ENCODE data around the gene MACROD2. TPM values are rescaled to one million over a fixed set of nuclear protein-coding genes. Genes with fewer than 3 reads are reported as not detected.

MACROD2 gene
- total RNA-seq, 1 donor from 2014 or later, result 0.85 TPM

DNA sequence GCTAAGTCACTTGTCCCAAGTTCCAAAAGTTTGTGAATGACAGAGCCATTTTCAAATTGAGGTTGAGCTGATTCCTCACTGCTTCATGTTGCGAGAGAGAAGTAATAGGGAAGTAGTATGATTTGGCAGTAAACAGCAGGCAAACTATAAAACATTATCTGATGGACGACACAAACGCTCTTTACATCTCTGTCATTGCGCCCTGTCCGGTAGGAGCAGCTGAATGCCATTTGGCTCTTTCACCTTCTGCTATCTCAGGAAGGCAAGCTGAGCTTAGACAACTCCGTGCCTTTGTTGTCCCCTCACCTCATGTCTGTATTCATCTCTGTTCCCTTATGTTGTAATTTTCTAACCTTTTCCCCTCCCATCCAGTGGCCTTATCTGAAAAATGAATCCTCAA lies 782.8 kb downstream of the MACROD2 start:
- no peak for DNase-seq

GRCh38 chr20:14778875-14779274 lies 783.6 kb downstream of the MACROD2 start:
- DNase-seq, result no peak

DNA sequence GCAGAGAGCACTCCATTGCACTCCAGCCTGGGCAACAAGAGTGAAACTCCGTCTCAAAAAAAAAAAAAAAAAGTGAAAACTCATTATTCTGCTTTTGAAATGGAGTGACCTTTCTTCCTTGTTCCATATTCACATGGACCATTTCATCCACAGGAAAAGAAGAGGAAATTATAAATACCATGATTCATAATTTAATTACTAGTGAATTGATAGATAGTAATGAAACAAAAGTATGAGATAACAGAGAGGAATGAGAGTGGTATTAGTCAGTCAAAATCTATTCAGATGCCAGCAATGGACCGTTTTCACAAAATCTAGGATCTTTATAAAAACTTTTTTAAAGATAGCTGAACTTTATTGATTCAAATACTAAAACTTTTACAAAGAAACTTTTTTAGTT lies 785.2 kb downstream of the MACROD2 start:
- peak; percentile 3 for DNase-seq

- no peak for DNase-seq
Observed at GRCh38 chr20:14782731-14783130, 787.4 kb downstream of the MACROD2 start.

- DNase-seq, result no peak
Observed at GRCh38 chr20:14783766-14784165, 788.5 kb downstream of the MACROD2 start.

DNA sequence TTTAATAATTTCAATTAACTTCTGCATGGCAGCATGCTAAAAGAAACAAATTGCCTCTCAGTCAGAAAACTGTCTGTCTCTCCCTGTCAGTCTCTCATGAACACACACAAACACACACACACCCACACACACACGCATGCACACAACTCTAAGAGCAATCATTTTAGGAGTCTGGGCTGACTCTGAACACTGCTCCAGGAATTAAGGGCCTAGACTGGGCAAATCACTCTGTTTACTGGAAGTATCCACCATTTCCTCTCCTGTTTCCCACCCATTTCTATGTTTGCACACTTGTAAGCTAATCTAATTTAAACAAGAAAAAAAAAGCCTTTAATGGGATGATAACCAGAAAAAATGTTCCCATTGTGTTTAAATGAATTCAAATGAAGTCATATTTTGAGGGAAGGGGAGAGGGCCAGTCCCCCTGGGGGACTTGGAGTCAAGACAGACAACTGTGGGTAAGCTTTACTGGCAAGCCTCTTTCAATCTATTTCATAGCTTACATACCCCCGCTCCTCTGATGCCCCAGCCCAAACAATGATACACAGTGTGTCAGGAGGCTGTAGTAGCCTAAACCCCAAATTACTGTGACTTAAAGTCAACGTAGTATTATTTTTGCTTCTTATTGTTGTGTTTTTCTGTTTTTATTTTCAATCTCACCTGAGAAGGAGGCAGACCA lies 789.9 kb downstream of the MACROD2 start:
- DNase-seq, result no peak

DNA sequence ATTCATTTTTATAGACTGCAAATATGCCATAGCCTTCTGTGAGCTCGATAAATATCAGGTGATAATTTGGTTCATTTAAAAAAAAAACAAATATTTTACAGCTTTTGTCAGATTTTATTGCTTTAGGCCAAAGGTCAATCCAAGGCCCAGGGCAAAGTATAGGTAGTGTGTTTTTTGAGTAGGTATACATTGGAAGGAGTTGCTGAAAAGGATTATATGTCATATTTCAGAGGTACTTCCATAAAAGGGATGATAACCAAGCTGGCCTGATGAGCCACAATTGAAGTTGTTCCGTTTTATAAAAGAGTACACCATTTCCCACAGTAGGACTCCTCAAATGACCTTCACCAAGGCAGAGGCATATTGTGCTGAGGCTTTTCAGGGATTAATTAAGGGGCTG lies 794.9 kb downstream of the MACROD2 start:
- DNase-seq, result no peak

GRCh38 chr20:14790771-14791620 lies 795.7 kb downstream of the MACROD2 start:
- no peak for DNase-seq

DNA sequence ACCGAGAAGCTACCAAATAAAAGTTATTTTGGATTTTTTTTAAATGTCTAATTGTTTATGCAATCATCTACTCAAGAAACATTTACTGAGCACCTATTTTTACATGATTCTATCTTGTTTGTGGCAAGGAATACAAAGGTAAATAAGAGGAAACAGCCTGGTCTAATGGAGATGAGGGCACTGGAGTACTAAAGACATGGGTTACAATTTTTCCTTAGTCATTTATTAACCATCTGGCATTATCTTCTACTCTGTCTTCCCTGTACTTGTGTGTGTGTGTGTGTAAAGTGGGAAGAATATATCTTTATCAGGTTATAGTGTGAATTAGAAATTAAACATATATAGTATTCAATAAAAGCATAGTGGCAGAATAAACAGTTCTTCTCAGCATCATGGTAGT lies 797.6 kb downstream of the MACROD2 start:
- no peak for DNase-seq

DNA sequence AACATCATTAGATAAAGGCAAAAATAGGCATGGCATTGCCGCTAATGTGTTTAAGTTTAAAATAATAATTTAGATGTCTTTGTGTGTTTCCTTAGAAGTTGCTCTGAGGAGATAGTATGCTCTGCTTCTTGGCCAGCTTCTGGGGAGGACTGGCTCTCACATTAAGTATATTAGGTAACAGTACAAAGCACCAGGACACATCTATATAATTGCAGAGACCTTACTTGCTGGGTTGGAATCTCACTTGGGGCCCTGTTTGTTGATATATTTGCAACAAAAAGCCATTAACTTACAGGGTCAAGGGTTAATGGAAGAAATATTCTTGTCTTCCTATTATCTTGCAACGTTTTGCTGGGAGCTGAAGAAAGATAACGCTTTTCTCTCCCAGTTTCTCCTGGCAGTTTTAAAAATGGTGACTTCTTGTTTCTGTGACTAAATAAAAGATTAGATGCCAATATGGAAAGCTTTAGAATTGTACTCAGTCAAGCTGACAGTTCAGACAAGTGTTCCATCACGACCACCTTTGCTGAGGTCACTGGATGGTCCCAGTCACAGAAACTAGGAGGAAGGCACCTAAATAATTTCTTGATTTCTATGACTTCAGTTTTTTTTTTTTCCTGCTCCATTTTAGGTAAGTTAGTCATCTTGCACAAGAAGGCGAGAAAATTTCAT lies 804.4 kb downstream of the MACROD2 start:
- DNase-seq, result no peak

DNA sequence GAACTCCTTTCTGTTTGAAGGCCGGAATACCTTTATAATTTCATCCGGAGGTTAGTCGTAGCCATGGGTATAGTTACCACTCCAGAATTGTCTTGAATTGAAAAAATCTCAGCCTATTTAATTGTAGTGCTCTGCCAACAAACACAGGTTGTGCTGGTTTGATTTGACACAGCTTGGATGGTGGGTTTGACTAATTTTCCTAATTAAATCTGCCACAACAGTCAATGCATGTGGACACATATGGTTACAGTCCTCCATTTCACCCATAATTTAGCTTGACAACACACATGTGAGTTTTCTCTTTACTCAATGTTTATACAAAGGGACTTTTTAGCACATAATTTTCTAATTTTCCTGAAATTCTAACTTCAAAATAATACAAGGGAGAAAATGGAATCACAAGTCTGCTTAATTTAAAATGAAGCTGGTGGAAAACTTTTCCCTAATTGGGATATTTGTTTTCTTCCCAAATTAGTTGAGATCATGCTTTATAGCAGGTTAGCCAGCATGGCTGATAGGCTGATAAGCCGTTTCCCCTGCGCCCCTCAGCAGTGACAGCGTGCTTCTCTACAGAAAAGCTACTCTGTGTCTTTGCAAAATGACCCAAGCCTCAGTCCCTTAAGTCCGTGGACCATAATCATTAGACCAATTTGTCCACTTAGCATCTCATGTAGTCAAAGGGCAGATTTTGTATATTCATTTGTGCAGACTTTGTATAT lies 805.5 kb downstream of the MACROD2 start:
- no peak for DNase-seq

DNA sequence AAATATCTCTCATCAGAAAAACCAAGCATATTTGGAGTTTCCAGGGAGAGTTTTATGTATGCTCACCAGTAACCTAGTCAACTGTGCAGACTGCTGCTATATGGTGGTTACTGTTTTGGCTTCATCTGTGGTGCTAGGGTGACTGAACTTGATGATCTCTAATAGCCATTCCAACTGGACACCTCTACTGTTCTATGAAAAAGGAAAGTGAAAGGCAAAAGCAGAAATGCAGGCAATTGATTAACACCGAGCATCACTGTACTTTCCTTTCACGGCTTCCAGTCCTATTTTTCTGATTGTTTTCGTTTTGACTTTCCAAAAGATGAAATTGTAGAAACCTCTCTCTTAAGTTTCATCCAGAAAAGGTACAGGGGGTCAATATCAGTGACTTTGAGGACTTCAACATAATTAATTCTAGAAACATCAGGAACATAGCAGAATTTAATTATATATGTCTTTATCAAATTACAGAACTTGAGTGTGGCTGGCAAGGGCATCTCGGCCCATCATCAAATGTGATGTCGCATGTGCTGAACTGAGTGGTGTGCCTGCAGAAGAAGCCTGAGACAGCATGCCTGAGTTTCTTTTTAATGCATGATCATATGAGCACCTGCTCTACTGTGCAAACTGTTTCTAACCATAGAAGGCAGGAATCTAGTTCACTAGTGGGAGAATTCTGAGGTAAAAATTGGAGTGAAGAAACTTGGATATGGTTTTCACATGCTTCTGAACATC lies 806.4 kb downstream of the MACROD2 start:
- no peak for DNase-seq

- DNase-seq, result no peak
Observed at GRCh38 chr20:14807224-14807623, 811.9 kb downstream of the MACROD2 start.

- no peak for DNase-seq
Observed at GRCh38 chr20:14815340-14815739, 820.0 kb downstream of the MACROD2 start.

- DNase-seq, result no peak
Observed at GRCh38 chr20:14816471-14816870, 821.2 kb downstream of the MACROD2 start.

DNA sequence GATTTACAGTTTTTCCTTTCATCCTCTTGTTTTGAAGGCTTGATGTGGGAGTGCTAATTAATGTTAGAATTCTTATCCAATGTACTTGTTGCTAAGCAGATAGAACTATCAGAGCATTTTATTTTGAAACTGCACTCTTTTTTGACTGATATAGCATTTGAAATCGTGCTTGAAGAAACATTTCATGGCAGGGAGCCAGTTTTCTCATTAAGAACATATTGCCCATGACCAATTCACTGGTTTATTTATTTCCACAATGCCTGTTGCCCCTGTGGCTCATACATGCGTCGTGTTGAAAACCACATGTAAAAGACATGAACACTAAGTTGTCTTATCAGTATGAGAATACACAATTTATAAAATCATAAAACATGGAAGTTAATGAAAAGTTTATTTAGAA lies 821.8 kb downstream of the MACROD2 start:
- no peak for DNase-seq

- no peak for DNase-seq
Observed at GRCh38 chr20:14820771-14821170, 825.5 kb downstream of the MACROD2 start.

DNA sequence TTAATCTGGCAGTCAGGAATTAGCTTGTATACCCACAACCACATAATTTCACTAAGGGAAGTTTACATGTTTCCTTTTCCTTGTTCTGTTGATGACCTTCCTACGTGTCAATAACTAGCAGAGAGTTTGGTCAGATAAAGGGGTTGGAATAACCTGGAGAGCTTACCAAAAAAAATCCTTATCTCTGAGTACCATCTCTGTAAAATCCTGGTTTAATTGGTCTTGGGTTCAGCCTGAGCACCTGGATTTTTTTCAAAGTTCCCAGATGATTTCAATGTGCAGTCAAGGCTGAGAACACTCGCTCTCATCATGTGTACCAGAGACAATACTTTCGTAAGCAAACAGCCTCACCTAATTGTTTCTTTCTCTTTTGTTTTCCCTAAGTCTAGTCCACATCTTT lies 825.9 kb downstream of the MACROD2 start:
- no peak for DNase-seq

GRCh38 chr20:14824996-14825395 lies 829.7 kb downstream of the MACROD2 start:
- DNase-seq, result no peak

DNA sequence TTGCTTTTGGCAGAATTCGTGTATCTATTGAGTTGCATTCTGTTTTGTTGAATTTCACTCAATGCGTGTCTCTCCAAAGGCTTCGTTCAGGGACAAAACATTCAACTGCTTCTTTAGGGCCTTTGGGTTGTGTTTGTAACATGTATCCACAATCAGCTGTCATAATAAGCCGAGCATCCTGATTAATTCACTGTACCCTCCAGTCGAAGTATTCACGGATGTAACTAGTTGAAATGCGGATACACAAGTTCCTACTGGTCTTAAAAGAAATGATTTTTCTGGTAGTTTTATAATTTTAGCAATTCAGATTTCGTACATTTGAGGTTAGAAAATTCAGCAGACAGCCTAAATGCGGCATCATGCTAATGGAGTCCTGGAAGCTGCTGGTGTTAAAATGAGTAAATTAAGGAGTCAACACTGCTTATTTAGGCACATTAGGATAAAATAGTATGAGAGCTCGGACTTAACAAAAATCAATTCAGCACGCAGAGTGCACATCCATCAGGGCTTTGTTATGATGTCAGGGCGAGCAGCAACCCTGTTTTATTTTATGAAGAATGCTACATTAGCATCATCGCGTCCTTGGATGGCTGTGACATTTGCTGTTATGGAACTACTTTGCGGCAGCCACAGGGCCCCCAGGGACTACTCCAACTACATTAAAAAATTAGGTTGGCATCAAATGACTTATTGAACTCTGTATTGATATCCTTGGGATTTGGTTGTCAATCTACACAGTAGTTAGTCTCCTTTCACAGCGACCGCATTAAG lies 831.4 kb downstream of the MACROD2 start:
- no peak for DNase-seq

DNA sequence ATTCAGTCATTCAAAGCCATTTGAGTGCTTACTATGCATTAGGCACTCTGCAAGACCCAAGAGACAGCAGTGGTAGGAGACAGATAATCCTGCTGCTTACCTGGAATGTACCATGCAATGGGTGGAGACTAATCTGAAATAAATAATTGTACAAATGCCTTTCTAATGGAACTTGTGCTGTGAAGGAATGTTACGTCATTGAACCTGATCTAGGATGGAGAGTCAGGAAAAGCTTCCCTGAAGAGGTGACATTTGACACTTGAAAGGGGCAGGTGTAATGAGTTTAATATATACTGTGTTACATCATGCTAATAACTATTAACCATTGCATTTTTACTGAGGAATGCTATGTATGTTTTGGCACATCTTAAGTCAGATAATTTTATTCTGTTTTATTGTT lies 833.1 kb downstream of the MACROD2 start:
- no peak for DNase-seq

All from dermis blood vessel endothelial cell (primary cell).